Epidermal melanocyte (primary cell): Measurements from ENCODE around the gene DGKA.
"Not testable (repeated sequence)": the region's sequence is repeated elsewhere in the genome, so short reads cannot be mapped to it uniquely, and the experiment has no call there.

Experiments
- DNase-seq: peaks from one replicate; pipeline ENCODE4 v3.0.0; 2011; ENCODE audit warnings: low spot score; ENCODE audit not compliant: insufficient read length

Gene DGKA

DNA sequence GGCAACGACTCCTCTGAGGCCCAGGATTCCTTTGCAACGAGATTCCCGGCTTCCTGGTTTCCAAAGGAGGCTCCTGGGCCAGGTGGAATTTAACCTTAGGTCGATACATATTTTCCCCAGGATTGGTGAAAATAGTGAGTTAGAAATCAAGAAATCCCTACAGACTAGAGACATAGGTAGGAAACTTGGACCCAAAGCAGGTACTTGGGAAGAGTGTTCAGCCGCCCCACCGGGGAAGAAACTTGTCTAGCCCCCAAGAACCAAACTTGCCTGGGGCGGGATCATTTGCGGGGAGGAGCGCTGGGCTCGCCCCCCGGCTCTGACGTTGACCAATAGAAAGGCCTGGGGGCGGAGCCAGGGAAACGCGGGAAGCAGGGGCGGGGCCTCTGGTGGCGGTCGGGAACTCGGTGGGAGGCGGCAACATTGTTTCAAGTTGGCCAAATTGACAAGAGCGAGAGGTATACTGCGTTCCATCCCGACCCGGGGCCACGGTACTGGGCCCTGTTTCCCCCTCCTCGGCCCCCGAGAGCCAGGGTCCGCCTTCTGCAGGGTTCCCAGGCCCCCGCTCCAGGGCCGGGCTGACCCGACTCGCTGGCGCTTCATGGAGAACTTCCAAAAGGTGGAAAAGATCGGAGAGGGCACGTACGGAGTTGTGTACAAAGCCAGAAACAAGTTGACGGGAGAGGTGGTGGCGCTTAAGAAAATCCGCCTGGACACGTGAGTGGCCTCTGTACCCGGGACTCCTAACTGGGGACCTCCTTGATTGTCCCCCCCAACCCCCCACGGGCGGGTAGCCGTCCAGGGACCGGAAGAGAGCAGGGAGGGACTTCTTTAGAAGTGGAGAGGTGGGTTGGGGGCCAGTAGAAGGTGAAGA, 35.7 kb downstream of the DGKA start, which contains the start of gene CDK2:
CDK2 (plus strand) TSS at position 423 of the 874 bp plus-strand sequence; CDS start at position 602, 179 bp downstream.
- DNase-seq = peak; percentile 75

DNA sequence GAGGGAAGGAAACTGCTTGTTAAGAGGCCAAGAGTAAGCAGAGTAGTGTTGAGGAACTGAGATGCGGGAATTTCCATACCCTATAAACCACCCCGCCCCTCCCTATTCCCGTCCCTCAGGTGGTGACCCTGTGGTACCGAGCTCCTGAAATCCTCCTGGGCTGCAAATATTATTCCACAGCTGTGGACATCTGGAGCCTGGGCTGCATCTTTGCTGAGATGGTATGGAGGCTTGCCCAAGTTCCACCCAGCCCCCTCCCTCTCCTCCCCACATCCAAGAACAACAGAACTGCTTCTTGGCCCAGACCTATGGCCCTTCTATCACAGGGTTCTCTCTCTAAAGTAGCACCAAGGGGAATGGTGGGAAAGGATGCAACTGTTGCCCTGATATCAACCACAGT, 38.4 kb downstream of the DGKA start:
- no peak for DNase-seq

DNA sequence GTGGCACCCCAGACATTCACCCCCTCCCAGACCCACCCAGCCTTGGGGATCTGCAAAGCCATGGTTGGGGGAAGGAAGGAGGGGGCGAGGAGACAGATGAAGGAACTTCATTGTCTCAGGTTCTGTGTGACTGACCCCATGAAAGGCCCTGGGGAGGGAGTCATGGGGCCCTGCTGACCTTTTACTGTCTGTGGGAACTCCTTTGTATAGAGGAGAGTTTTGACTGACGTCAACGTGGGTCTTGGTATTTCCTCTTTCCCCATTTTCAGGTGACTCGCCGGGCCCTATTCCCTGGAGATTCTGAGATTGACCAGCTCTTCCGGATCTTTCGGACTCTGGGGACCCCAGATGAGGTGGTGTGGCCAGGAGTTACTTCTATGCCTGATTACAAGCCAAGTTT, 39.8 kb downstream of the DGKA start:
- DNase-seq = no peak

DNA sequence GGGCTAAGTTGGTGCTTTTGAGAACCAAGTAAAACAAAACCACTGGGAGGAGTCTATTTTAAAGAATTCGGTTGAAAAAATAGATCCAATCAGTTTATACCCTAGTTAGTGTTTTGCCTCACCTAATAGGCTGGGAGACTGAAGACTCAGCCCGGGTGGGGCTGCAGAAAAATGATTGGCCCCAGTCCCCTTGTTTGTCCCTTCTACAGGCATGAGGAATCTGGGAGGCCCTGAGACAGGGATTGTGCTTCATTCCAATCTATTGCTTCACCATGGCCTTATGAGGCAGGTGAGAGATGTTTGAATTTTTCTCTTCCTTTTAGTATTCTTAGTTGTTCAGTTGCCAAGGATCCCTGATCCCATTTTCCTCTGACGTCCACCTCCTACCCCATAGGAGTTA, 41.1 kb downstream of the DGKA start:
- DNase-seq = no peak

DNA sequence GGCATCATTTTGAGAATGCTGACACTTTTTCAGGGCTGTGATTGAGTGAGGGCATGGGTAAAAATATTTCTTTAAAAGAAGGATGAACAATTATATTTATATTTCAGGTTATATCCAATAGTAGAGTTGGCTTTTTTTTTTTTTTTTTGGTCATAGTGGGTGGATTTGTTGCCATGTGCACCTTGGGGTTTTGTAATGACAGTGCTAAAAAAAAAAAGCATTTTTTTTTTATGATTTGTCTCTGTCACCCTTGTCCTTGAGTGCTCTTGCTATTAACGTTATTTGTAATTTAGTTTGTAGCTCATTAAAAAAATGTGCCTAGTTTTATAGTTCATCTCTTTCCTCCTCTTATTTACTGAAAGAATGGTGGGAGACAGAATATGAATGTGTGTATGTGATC, 41.5 kb downstream of the DGKA start:
- DNase-seq = no peak

DNA sequence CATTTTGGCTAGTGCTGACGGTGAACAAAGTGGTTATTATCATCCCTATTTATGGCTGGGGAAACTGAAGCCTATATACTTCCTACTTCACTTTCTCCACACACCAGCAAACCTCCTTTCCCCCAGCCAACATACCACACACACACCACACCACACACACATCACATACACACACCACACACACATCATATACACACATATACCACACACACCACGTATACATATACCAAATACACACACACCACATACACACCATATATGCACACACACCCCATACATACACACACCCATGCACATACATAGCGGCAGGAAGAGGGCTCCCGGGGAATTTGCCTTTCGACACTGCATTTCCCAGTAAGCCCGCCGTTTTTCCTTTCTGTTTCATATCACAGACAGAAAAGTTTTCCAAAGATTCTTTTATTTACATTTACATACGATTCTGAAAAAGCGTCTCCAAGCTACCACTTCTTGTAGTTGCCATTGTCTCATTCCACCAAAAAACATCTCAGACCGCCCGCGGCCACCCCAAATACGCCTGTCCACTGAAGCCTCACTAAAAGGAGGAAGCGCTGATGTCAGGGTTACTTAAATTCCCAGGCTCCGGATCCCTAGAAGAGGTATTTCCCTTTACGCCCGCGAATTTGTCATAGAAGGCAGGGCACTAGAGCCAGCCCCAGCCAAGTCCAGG, 42.1 kb downstream of the DGKA start:
- no peak for DNase-seq

DNA sequence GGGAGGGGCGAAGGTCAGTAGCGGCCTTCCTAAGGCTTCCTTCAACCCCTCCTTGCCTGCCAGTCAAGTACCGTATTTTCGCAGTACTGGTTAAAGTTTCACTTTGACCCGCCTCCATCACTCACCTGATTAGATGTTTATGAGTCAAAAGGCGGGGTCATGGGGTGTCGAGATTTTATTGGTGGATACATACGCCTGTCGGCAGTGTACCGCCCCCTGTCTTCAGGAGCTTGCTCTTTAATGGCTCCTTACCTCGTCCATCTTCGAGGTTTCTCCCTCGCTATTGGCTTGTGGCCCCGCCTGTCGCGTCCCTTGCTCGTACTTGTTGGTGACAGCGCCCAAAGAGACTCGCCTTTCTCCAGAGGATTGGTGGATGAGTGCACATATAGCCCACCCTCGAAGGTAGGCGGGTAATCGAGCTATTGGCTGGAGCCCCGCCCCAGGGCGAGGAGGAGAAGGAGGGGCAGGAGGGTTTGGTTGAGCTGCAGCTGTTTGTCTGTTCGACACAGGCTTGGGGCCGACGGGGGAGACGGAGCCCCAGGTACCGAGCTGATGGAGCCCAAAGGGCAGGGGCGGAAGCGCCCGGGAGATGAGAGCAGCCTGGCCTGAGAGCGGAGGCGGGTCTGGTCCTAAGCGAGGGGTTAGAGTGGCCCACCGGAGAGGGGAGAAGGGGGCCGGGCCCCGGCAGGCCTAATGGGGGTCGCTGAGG, 42.8 kb downstream of the DGKA start, which contains the start of gene RAB5B:
RAB5B (plus strand) TSS at position 480 of the 709 bp plus-strand sequence. CDS start 12,883 bp downstream, outside the sequence.
- peak; percentile 93 for DNase-seq

DNA sequence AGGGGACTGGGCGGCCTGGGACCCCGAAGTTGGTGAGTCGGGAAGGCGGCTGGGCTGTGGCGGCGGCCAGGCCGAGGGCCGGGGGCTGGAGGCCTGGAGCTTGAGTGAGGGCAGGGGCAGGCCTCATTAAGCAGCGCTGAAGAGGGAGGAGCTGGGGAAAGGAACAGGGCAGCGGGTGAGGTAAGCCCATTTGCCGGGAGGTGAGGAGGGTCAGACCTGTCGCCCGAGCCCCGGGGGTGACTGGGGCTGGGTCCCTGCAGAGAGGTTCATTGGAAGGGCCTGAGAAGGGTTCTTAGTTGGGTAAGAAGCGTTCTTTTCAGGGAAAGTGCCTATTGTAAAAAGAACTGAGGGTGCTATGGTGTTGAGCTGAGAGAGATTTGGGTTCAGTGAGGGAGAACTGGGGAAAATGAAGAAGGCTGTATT, 43.4 kb downstream of the DGKA start:
- DNase-seq = no peak

DNA sequence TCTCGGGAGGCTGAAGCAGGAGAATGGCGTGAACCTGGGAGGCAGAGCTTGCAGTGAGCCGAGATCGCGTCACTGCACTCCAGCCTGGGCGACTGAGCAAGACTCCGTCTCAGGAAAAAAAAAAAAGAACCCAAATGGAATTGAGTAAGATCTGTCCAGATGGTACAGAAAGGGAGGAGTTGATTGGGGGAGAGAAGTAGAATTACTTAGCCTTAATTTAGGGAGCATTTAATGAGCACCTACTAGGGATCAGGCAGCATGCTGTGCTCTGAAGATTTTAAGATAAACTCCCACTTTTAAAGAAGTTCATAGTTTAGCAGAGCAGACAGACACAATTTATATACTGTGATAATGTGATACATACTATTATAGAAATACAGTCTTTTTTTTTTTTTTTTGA, 47.4 kb downstream of the DGKA start:
- no peak for DNase-seq

DNA sequence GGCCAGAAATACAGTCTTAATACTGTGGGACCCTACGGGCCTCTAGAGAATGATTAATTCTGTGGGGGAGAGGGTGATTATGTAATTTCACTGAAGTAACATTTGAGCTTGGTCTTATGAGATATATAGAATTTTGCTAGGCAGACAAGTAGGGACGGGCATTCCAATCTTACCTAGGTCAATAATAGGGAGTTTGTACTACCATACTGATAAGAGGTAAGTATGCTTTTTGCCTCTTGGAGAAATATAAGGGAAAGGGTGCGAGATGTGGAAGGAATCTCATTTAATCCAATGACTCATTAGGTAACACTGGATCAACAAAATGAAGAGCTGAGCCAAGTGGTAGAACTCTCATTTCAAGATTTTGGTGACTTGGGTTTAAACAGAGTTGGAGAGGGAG, 48.1 kb downstream of the DGKA start:
- DNase-seq = no peak

DNA sequence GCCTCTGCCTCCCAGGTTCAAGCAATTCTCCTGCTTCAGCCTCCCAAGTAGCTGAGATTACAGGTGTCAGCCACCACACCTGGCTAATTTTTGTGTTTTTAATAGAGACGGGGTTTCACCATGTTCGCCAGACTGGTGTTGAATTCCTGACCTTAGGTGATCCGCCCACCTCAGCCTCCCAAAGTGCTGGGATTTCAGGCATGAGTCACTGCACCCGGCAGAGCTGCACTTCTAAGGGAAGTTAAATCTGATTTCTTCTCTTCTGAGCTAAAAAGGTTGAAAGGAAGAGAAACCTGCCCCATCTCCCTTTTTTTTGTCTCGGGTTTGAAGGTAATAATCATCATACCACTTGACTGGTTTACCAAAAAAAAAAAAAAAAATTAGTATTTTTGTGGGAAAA, 50.9 kb downstream of the DGKA start:
- DNase-seq = not testable (repeated sequence)

DNA sequence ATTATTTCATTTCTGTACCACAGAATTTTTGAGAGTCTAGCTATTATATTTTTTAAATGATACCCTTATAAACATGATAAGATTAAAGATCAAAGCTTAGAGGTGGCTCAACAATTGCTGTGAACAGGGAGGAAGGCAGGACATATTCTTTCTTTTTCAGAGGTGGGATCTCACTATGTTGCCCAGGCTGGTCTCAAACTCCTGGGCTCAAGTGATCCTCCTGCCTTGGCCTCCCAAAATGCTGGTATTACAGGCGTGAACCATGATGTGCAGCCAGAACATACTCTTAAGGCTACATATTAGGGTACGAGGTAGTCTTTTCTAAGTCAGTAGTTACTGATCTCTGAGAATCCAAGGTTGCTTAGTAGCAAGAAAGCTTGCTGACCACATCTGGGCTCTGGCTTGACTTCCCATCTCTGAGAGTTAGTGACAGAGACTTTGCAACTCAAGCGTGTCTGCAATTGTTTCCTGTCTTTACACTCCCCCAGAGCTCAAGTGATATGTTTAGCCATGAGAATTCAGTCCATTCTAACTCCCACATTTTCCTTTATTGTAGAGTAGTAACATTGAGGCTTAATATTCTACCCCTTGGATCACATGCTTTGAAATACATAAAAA, 51.5 kb downstream of the DGKA start:
- no peak for DNase-seq

DNA sequence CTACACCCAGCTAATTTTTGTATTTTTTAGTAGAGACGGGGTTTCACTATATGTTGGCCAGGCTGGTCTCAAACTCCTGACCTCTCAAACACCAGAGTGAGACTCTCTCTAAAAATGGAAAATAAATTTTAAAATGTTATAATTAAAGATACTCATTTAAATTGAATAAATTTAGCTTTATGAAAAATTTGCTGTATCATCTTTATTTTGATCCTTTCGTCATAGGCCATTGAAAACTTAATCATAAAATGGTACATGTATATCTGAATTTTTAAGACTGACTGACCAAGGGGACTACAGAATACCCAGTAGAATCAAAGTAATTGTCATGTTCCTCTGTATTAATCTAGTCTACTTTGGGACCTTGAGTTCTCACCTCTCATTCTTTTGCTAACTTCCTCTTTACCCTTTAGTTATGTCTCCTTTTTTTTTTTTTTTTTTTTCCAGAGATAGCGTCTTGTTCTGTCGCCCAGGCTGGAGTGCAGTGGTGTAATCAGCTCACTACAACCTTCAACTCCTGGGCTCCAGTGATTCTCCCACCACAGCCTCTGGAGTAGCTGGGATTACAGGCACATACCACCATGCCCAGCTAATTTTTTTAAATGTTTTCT, 52.4 kb downstream of the DGKA start:
- DNase-seq = no peak

DNA sequence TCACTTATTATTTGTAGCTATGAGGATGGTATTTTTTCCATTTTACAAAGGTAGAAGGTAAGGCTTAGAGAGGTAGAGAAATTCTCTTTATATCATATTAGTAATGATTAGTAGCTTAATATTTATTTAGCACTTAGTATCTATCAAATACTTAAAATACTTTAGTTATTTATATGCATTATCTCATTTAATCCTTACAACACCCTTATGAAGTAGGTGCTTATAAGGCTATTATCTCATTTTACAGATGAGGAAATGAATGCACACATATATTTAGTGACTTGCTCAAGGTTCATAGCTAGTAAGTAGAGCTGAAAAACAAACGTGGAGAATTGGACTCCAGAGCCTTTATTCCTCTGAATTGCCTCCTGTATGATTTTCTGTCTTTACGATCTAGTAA, 53.9 kb downstream of the DGKA start:
- DNase-seq = no peak

DNA sequence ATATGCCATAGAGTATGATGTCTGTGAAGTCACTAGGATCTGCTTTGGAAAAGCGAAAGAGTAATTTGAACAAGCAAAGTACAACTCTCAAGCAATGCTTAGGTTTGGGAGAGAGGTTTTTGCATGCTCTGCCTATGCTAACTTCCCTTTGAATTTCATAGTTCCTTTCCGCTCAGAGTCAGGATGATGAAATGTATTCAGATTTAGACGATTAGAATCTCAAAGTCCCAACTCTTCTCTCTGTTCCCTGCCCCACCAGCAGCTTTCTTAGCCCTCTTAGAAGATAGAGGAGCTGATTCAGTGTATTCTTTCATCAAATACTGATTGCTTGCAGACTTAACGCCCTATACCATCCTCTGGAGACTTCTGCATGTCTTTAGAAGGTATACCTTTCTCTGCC, 54.4 kb downstream of the DGKA start:
- DNase-seq = no peak

DNA sequence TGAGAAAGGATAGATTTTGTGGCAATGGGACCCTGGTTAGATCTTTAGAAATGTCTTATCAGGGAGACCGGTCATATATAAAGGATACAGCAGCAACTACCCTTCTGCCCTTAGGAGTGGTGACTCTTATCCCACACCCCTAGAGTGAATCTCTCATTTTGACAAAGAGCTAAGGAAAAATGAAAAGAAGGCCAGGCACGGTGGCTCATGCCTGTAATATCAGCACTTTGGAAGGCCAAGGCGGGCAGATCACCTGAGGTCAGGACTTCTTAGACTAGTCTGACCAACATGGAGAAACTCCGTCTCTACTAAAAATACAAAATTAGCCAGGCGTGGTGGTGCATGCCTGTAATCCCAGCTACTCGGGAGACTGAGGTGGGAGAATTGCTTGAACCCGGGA, 55.0 kb downstream of the DGKA start:
- DNase-seq = not testable (repeated sequence)

DNA sequence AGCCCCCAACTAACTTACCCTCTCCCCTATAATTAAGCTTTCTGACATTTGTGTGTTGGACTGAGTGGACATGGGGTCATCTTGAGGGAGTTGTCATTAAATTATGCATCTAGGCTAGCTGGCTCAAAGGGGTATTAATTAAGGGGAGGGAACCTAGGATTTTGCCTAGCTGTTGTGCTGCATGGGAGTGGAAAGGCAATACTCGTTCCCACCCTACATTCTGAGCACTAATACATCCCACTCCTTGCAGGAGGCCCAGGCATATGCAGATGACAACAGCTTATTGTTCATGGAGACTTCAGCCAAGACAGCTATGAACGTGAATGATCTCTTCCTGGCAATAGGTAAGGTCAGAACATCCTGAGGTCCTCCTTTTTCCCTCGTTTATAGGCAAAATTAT, 60.1 kb downstream of the DGKA start:
- DNase-seq = no peak

DNA sequence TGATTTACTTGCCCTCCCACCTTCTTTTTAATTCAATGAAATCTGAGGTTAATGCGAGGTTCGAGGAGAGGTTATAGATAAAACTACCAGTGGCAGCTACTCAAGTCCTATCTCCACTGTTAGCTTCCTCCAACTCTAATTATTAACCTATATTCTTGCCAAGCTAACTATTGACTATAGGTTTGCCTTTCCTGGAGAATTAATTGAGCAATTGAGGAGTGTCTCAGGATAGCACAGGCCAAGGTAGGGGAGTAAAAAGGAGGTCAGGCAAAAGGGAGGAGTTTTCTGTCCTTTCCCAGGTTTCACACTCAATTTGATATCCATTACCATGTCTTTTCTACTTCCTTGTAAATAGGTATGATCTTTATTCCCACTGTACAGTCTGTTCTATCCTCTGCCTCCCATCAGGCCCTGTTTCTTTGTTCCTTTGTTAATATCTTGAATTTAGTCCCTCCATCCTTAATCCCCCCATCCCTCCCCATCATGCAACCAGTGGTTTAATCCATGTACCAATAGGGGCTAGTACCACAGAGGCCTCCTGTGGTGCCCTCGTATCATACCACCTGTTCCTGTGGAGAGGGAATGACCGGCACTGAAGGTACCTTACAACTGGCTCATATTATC, 62.4 kb downstream of the DGKA start:
- no peak for DNase-seq

DNA sequence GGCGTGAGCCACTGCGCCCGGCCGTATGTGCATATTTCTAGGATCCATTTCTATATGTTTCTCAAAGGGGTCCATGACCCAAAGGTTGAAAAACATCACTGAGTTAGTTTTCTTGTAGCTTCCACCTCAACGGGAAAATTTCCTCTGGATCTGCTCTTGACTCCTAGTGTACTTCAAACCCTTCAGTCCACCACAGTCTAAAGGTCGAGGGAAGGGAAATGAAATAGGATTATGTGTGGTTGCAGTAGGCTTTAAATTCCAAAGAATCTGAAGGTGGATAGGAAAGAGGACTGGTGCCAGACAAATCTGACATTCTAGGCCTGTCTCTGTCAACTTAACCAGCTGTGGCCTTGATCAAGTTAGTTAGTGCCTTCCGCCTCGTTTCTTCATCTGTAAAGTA, 64.4 kb downstream of the DGKA start:
- no peak for DNase-seq

DNA sequence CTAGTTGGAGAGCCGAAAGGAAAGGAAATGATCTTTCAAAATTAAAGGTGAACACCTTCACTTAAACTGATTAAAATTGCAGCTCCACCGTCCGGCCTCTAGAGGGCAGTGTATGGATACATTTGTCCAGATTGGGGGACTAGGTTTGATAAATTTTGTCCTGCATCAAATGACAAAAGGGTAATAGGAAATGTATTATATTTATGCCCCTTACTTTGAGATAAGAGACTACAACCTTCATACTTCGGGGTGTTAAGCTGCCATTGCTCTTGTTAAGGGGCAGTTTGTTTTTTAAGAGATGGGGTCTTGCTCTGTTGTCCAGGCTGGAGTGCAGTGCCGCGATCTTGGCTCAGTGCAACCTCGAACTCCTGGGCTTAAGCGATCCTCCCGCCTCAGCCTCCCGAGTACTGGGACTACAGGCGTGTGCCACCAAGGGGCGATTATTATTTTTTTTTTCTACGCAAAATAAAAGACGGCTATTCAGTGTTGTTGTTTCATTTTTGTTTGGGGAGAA, 65.3 kb downstream of the DGKA start:
- peak; percentile 62 for DNase-seq
